ENCODE measurements around the gene BIN2. TPM values are rescaled to one million over a fixed set of nuclear protein-coding genes. Genes with fewer than 3 reads are reported as not detected.

The BIN2 gene
- total and polyA plus RNA-seq, 2 of the 13 experiments (the other 11 are each of a cell fraction or from before 2014, with no cell fraction given), result not detected

- TF ChIP-seq ZNF781 (CRISPR knock-in tag; IDR thresholded peaks at IDR 0.05; ENCODE audit: borderline replicate concordance, not compliant biosample characterization), result no peak
- no peak for TF ChIP-seq RFXANK (CRISPR knock-in tag; IDR thresholded peaks at IDR 0.05)
- no peak for TF ChIP-seq NONO (IDR thresholded peaks at IDR 0.05)
- no peak for TF ChIP-seq NONO (CRISPR knock-in tag; conservative IDR thresholded peaks at IDR 0.05)
- no peak for TF ChIP-seq FOXP1 (IDR thresholded peaks at IDR 0.05)
- TF ChIP-seq FOXP1 (CRISPR knock-in tag; IDR thresholded peaks at IDR 0.05), result no peak
- no peak for TF ChIP-seq MBD4 (IDR thresholded peaks at IDR 0.05; ENCODE audit: borderline replicate concordance, low read length)
- no peak for TF ChIP-seq ZNF597 (CRISPR knock-in tag; IDR thresholded peaks at IDR 0.05)
- no peak for TF ChIP-seq CREM (IDR thresholded peaks at IDR 0.05)
- no peak for TF ChIP-seq CREM (CRISPR knock-in tag; IDR thresholded peaks at IDR 0.05)
- TF ChIP-seq IRF9 (CRISPR knock-in tag; IDR thresholded peaks at IDR 0.05; ENCODE audit: borderline replicate concordance), result no peak
- TF ChIP-seq HMGXB4 (CRISPR knock-in tag; IDR thresholded peaks at IDR 0.05; ENCODE audit: borderline replicate concordance in 1 of 2, low read depth in 1 of 2), result peak in 1 of 2 experiments; percentile 33; a peak in 1 of 4 replicates
- peak; percentile 15; the same call in 1 of the 2 replicates for TF ChIP-seq FOXK1 (CRISPR knock-in tag; IDR thresholded peaks at IDR 0.05; ENCODE audit: borderline replicate concordance, low read depth)
- TF ChIP-seq NR2F1 (CRISPR knock-in tag; IDR thresholded peaks at IDR 0.05), result peak; percentile 79 to 85
- 0 out of 2 replicates have a peak, but pooled peaks have one; percentile 43 for TF ChIP-seq ISX (CRISPR knock-in tag; conservative IDR thresholded peaks at IDR 0.05)
- TF ChIP-seq NRL (CRISPR knock-in tag; IDR thresholded peaks at IDR 0.05; ENCODE audit: borderline replicate concordance), result no peak
- no peak for TF ChIP-seq BORCS8-MEF2B (CRISPR knock-in tag; IDR thresholded peaks at IDR 0.05)
- TF ChIP-seq KLF16 (CRISPR knock-in tag; IDR thresholded peaks at IDR 0.05), result peak in 1 of 2 experiments; percentile 42; a peak in 1 of 4 replicates
- TF ChIP-seq RCOR2 (CRISPR knock-in tag; IDR thresholded peaks at IDR 0.05), result no peak
- no peak for TF ChIP-seq ZNF513 (CRISPR knock-in tag; conservative IDR thresholded peaks at IDR 0.05)
- TF ChIP-seq ZNF337 (CRISPR knock-in tag; IDR thresholded peaks at IDR 0.05; ENCODE audit: borderline replicate concordance, low read depth), result no peak
- 0 out of 2 replicates have a peak, but pooled peaks have one; percentile 20 for TF ChIP-seq THAP11 (CRISPR knock-in tag; IDR thresholded peaks at IDR 0.05)
- TF ChIP-seq MXI1 (IDR thresholded peaks at IDR 0.05; ENCODE audit: borderline replicate concordance, low read depth, low read length), result no peak
- TF ChIP-seq RAD21 (CRISPR knock-in tag; IDR thresholded peaks at IDR 0.05), result peak; percentile 77
- no peak for TF ChIP-seq KDM5B (CRISPR knock-in tag; IDR thresholded peaks at IDR 0.05; ENCODE audit: borderline replicate concordance)
Observed at GRCh38 chr12:51341251-51342007, 17.5 kb upstream of the BIN2 start (continued).

All from HepG2 (cell line).